OCI-LY3 (cell line): Measurements from ENCODE around the gene USP10.

Source experiments
- H2AFZ ChIP-seq: fragments of 200-600, 300-600 bp; shearing (Covaris generic); 2 replicates; pipeline ENCODE4 v1.6.0; 2014; ENCODE audit warnings: antibody characterized with exemption, low read depth, low read length
- H3K27ac ChIP-seq: fragments of 200-600, 300-600 bp; sonication (generic); 2 replicates; pipeline ENCODE4 v1.5.1; 2014; ENCODE audit warnings: mild to moderate bottlenecking, low read length, moderate library complexity, mixed read lengths
- H3K27me3 ChIP-seq: fragments of 200-600, 300-600 bp; sonication (generic); 2 replicates; pipeline ENCODE4 v1.6.1; 2014; ENCODE audit warnings: low read depth, low read length, mixed read lengths
- H3K36me3 ChIP-seq: fragments of 200-600, 300-600 bp; sonication (generic); replicated peaks from 2 replicates; pipeline ENCODE3; 2014; ENCODE audit warnings: low read depth, low read length, mixed read lengths
- H3K4me1 ChIP-seq: fragments of 300-600, 200-600 bp; sonication (generic); 2 replicates; pipeline ENCODE4 v1.6.1; 2014; ENCODE audit warnings: low read length, mixed read lengths
- H3K4me2 ChIP-seq: fragments of 200-600, 300-600 bp; sonication (generic); 2 replicates; pipeline ENCODE4 v1.6.1; 2014; ENCODE audit warnings: low read length, mixed read lengths
- H3K4me3 ChIP-seq: fragments of 300-600, 200-600 bp; sonication (generic); 2 replicates; pipeline ENCODE4 v1.5.1; 2014; ENCODE audit warnings: antibody characterized with exemption, mild to moderate bottlenecking, low read length, moderate library complexity
- H3K79me2 ChIP-seq: fragments of 300-600, 200-600 bp; shearing (Covaris generic); 2 replicates; pipeline ENCODE4 v1.6.1; 2014; ENCODE audit warnings: mild to moderate bottlenecking, low read length, mixed read lengths
- H3K9ac ChIP-seq: fragments of 300-600, 200-600 bp; shearing (Covaris generic); 2 replicates; pipeline ENCODE4 v1.6.0; 2014; ENCODE audit warnings: mild to moderate bottlenecking, low read length, moderate library complexity
- H3K9me3 ChIP-seq: fragments of 200-600, 300-600 bp; shearing (Covaris generic); 2 replicates; pipeline ENCODE4 v1.6.1; 2014; ENCODE audit warnings: low read length, mixed read lengths; ENCODE audit not compliant: insufficient read depth
- H4K20me1 ChIP-seq: fragments of 200-600, 300-600 bp; sonication (generic); 2 replicates; pipeline ENCODE4 v1.6.1; 2016; ENCODE audit warnings: low read length, mixed read lengths; ENCODE audit not compliant: insufficient read depth
- CTCF ChIP-seq: fragments of 200-600, 300-600 bp; sonication (generic); IDR thresholded peaks from 2 replicates; pipeline ENCODE4 v1.5.1; 2014; ENCODE audit warnings: antibody characterized with exemption, low read length, low read depth
- EZH2phosphoT487 ChIP-seq: fragments of 200-600 bp; shearing (Covaris generic); IDR thresholded peaks from 2 replicates; pipeline ENCODE4 v1.6.1; 2018; ENCODE audit warnings: antibody characterized with exemption, mixed run types, low read depth

Gene USP10

GRCh38 chr16:84804326-84804725 lies 104.5 kb downstream of the USP10 start:
- H3K4me1 ChIP-seq = peaks cover 4% of the 10 kb centered on the region
- no peak for TF ChIP-seq CTCF
- no peak for TF ChIP-seq EZH2phosphoT487
- no peaks in the 10 kb centered on the region for H3K27me3 ChIP-seq
- H4K20me1 ChIP-seq = no peaks in the 10 kb centered on the region
- H3K27ac ChIP-seq = no peak overlapping the region
- no peaks in the 10 kb centered on the region for H3K36me3 ChIP-seq
- no peak overlapping the region for H3K4me2 ChIP-seq
- H3K4me3 ChIP-seq = no peak overlapping the region
- no peaks in the 10 kb centered on the region for H3K9me3 ChIP-seq
- no peak overlapping the region for H3K9ac ChIP-seq
- H3K79me2 ChIP-seq = no peaks in the 10 kb centered on the region
- H2AFZ ChIP-seq = no peak overlapping the region

- TF ChIP-seq CTCF = no peak
- no peak for TF ChIP-seq EZH2phosphoT487
- H2AFZ ChIP-seq = no peak overlapping the region
- peak overlapping the region; percentile 39 for H3K4me2 ChIP-seq
- H3K79me2 ChIP-seq = no peaks in the 10 kb centered on the region
- no peaks in the 10 kb centered on the region for H4K20me1 ChIP-seq
- peaks cover 4% of the 10 kb centered on the region for H3K4me1 ChIP-seq
- no peak overlapping the region for H3K27ac ChIP-seq
- 0 out of 2 replicates have a peak overlapping the region, but pooled peaks have one; percentile 3 for H3K4me3 ChIP-seq
- no peaks in the 10 kb centered on the region for H3K9me3 ChIP-seq
- H3K27me3 ChIP-seq = peaks cover 11% of the 10 kb centered on the region; the same call in 1 of the 2 replicates
- H3K36me3 ChIP-seq = no peaks in the 10 kb centered on the region
- no peak overlapping the region for H3K9ac ChIP-seq
Observed at GRCh38 chr16:84806256-84806889, 106.6 kb downstream of the USP10 start.

- H3K4me1 ChIP-seq = peaks cover 4% of the 10 kb centered on the region
- no peak overlapping the region for H3K9ac ChIP-seq
- no peaks in the 10 kb centered on the region for H3K36me3 ChIP-seq
- peaks cover 16% of the 10 kb centered on the region for H3K27me3 ChIP-seq
- H3K27ac ChIP-seq = no peak overlapping the region
- H3K9me3 ChIP-seq = no peaks in the 10 kb centered on the region
- no peaks in the 10 kb centered on the region for H4K20me1 ChIP-seq
- no peak for TF ChIP-seq EZH2phosphoT487
- no peaks in the 10 kb centered on the region for H3K79me2 ChIP-seq
- no peak overlapping the region for H2AFZ ChIP-seq
- H3K4me3 ChIP-seq = no peak overlapping the region
- no peak overlapping the region for H3K4me2 ChIP-seq
Observed at GRCh38 chr16:84806890-84807258, 107.1 kb downstream of the USP10 start.

GRCh38 chr16:84807776-84808175 lies 108.0 kb downstream of the USP10 start:
- Histone ChIP-seq H3K79me2 (no peaks in the 10 kb centered on the region), H3K27me3 (peaks cover 25% of the 10 kb centered on the region), H3K9ac (no peak overlapping the region), H4K20me1 (no peaks in the 10 kb centered on the region), H2AFZ (no peak overlapping the region), H3K9me3 (no peaks in the 10 kb centered on the region), H3K4me3 (no peak overlapping the region), H3K36me3 (no peaks in the 10 kb centered on the region), H3K27ac (no peak overlapping the region), H3K4me2 (no peak overlapping the region), H3K4me1 (peaks cover 4% of the 10 kb centered on the region)
- TF ChIP-seq EZH2phosphoT487 (no peak), CTCF (no peak)
